Measurements from ENCODE around the gene ANKS1A. TPM values are rescaled to one million over a fixed set of nuclear protein-coding genes. Genes with fewer than 3 reads are reported as not detected.

ANKS1A gene
- total RNA-seq, 1 experiment from 2014 or later = 28.5 TPM

GRCh38 chr6:34891296-34891695, 2.2 kb downstream of the ANKS1A start:
- no peak for DNase-seq
- CTCF ChIA-PET = no interaction called here
- POLR2A ChIA-PET (ENCODE audit: unreplicated experiment) = no interaction called here

GRCh38 chr6:34894693-34895092, 5.6 kb downstream of the ANKS1A start:
- BruUV-seq (replicated peaks) = no TSS peak
- no peak for TF ChIP-seq CTCF (conservative IDR thresholded peaks at IDR 0.05)
- TF ChIP-seq EZH2 (IDR thresholded peaks at IDR 0.05; ENCODE audit: low read depth) = no peak
- Histone ChIP-seq H3K36me3 (ENCODE audit: low read depth) (no peaks in the 10 kb centered on the region), H3K4me1 (replicated peaks; ENCODE audit: insufficient read depth) (peaks cover 14% of the 10 kb centered on the region), H3K4me2 (no peak overlapping the region), H3F3A (ENCODE audit: insufficient read depth, low read depth) (no peaks in the 10 kb centered on the region; the same call in 1 of the 2 replicates), H3K9me2 (ENCODE audit: insufficient read depth) (no peaks in the 10 kb centered on the region), H3K79me2 (ENCODE audit: low read depth) (peaks cover 88% of the 10 kb centered on the region), H2AFZ (no peak overlapping the region), H3K27me3 (ENCODE audit: insufficient read depth, low read depth) (no peaks in the 10 kb centered on the region), H4K20me1 (ENCODE audit: insufficient read depth) (peaks cover 27% of the 10 kb centered on the region), H3K9me3 (ENCODE audit: insufficient read depth, low read depth) (no peaks in the 10 kb centered on the region), H3K27ac (no peak overlapping the region), H3K4me3 (no peak overlapping the region)
- intact Hi-C loops (cut with micrococcal nuclease; ENCODE audit: unreplicated experiment) = no loop called here
- CTCF ChIA-PET = interaction anchor here (0.6 kb wide), 1 partner anchor 286 kb away, joined by 3 read pairs; no protein-coding TSS in a partner anchor
- no peak for DNase-seq
- POLR2A ChIA-PET (ENCODE audit: unreplicated experiment) = no interaction called here

More at GRCh38 chr6:34891296-34891695, 2.2 kb downstream of the ANKS1A start:
- Histone ChIP-seq H3K4me2 (peak overlapping the region; percentile 93), H3K4me1 (replicated peaks; ENCODE audit: insufficient read depth) (peaks cover 21% of the 10 kb centered on the region), H3K9me2 (ENCODE audit: insufficient read depth) (no peaks in the 10 kb centered on the region), H4K20me1 (ENCODE audit: insufficient read depth) (peaks cover 15% of the 10 kb centered on the region), H3K27me3 (ENCODE audit: insufficient read depth, low read depth) (no peaks in the 10 kb centered on the region), H3K27ac (no peak overlapping the region), H3K36me3 (ENCODE audit: low read depth) (no peaks in the 10 kb centered on the region), H2AFZ (no peak overlapping the region), H3K4me3 (no peak overlapping the region), H3K79me2 (ENCODE audit: low read depth) (peaks cover 79% of the 10 kb centered on the region), H3F3A (ENCODE audit: insufficient read depth, low read depth) (no peaks in the 10 kb centered on the region; the same call in 1 of the 2 replicates), H3K9me3 (ENCODE audit: insufficient read depth, low read depth) (no peaks in the 10 kb centered on the region)
- no TSS peak for BruUV-seq (replicated peaks)
- intact Hi-C loops (cut with micrococcal nuclease; ENCODE audit: unreplicated experiment) = no loop called here
- no peak for TF ChIP-seq EZH2 (IDR thresholded peaks at IDR 0.05; ENCODE audit: low read depth)
- no peak for TF ChIP-seq CTCF (conservative IDR thresholded peaks at IDR 0.05)

- H3K27ac ChIP-seq = 0 out of 2 replicates have a peak overlapping the region, but pooled peaks have one; percentile 16
- no peak for DNase-seq
- no peak overlapping the region for H2AFZ ChIP-seq
- H3K4me3 ChIP-seq = no peak overlapping the region
- ChIA-PET CTCF (no interaction called here), POLR2A (ENCODE audit: unreplicated experiment) (interaction anchor here (0.7 kb wide), 1 partner anchor 29 kb away, joined by 3 read pairs; no protein-coding TSS in a partner anchor)
- H3K4me1 ChIP-seq (replicated peaks; ENCODE audit: insufficient read depth) = peaks cover 12% of the 10 kb centered on the region
- H3K27me3 ChIP-seq (ENCODE audit: insufficient read depth, low read depth) = no peaks in the 10 kb centered on the region
- H3K79me2 ChIP-seq (ENCODE audit: low read depth) = peaks cover 81% of the 10 kb centered on the region
- peaks cover 22% of the 10 kb centered on the region for H4K20me1 ChIP-seq (ENCODE audit: insufficient read depth)
- H3K36me3 ChIP-seq (ENCODE audit: low read depth) = no peaks in the 10 kb centered on the region; the same call in 1 of the 2 replicates
- H3F3A ChIP-seq (ENCODE audit: insufficient read depth, low read depth) = no peaks in the 10 kb centered on the region
- TF ChIP-seq EZH2 (IDR thresholded peaks at IDR 0.05; ENCODE audit: low read depth) (no peak), CTCF (conservative IDR thresholded peaks at IDR 0.05) (no peak)
- H3K4me2 ChIP-seq = no peak overlapping the region
- no TSS peak for BruUV-seq (replicated peaks)
- H3K9me2 ChIP-seq (ENCODE audit: insufficient read depth) = no peaks in the 10 kb centered on the region
- H3K9me3 ChIP-seq (ENCODE audit: insufficient read depth, low read depth) = no peaks in the 10 kb centered on the region
- intact Hi-C loops (cut with micrococcal nuclease; ENCODE audit: unreplicated experiment) = no loop called here
Measured at GRCh38 chr6:34897130-34897529, 8.1 kb downstream of the ANKS1A start.

Data from PC-9 (cell line).